ENCODE results near the gene CPXM2. TPM values are rescaled to one million over a fixed set of nuclear protein-coding genes. Genes with fewer than 3 reads are reported as not detected.

Gene CPXM2
- total and polyA plus RNA-seq, 2 donors (not counting 1 experiment from before 2014, with no cell fraction given), result 3.1 to 48.1 TPM

- H3K79me2 ChIP-seq (ENCODE audit: control insufficient read depth, insufficient read depth, low read length), result no peaks in the 10 kb centered on the region
- H3K4me3 ChIP-seq (replicated peaks in 1 of 4; ENCODE audit: control extremely low read depth in 1 of 4, insufficient read depth in 1 of 4, low read depth in 3 of 4, low read length in 4 of 4), result no peak overlapping the region
- no peak for DNase-seq (ENCODE audit: low read depth in 2 of 2)
- no peak overlapping the region for H3K27ac ChIP-seq (ENCODE audit: insufficient read depth, low read length)
- H3K9me3 ChIP-seq (ENCODE audit: control insufficient read depth, insufficient read depth, low read depth, low read length), result no peaks in the 10 kb centered on the region
- H3K4me2 ChIP-seq (ENCODE audit: extremely low read depth, insufficient read depth, low read length), result no peak overlapping the region
- no peaks in the 10 kb centered on the region for H3K36me3 ChIP-seq (ENCODE audit: control insufficient read depth, insufficient read depth, low read length)
- no peaks in the 10 kb centered on the region for H3K4me1 ChIP-seq (ENCODE audit: control insufficient read depth, extremely low read depth, insufficient read depth, low read length)
- H3K27me3 ChIP-seq (ENCODE audit: control insufficient read depth, insufficient read depth, low read length), result no peaks in the 10 kb centered on the region
- no peak overlapping the region for H3K9ac ChIP-seq (ENCODE audit: insufficient read depth, low read length)
- H2AFZ ChIP-seq (ENCODE audit: low read length), result no peak overlapping the region
- no peak for TF ChIP-seq CTCF (conservative IDR thresholded peaks at IDR 0.05 in 1 of 2, IDR thresholded peaks at IDR 0.05 in 1 of 2; ENCODE audit: low read depth in 1 of 2, low read length in 2 of 2)
- TF ChIP-seq EZH2 (IDR thresholded peaks at IDR 0.05; ENCODE audit: low read length, missing control alignments), result no peak
- H4K20me1 ChIP-seq (ENCODE audit: control insufficient read depth, extremely low read depth, insufficient read depth, low read length), result no peaks in the 10 kb centered on the region
Measured at GRCh38 chr10:123782549-123782948, 109.1 kb downstream of the CPXM2 start.

GRCh38 chr10:123781956-123782500 is 109.6 kb downstream of the CPXM2 start:
- TF ChIP-seq EZH2 (IDR thresholded peaks at IDR 0.05; ENCODE audit: low read length, missing control alignments) (no peak), CTCF (conservative IDR thresholded peaks at IDR 0.05 in 1 of 2, IDR thresholded peaks at IDR 0.05 in 1 of 2; ENCODE audit: low read depth in 1 of 2, low read length in 2 of 2) (no peak)
- DNase-seq (ENCODE audit: low read depth in 2 of 2), result no peak
- Histone ChIP-seq H2AFZ (ENCODE audit: low read length) (no peak overlapping the region), H3K27me3 (ENCODE audit: control insufficient read depth, insufficient read depth, low read length) (no peaks in the 10 kb centered on the region), H4K20me1 (ENCODE audit: control insufficient read depth, extremely low read depth, insufficient read depth, low read length) (no peaks in the 10 kb centered on the region), H3K9ac (ENCODE audit: insufficient read depth, low read length) (no peak overlapping the region), H3K36me3 (ENCODE audit: control insufficient read depth, insufficient read depth, low read length) (no peaks in the 10 kb centered on the region), H3K4me1 (ENCODE audit: control insufficient read depth, extremely low read depth, insufficient read depth, low read length) (no peaks in the 10 kb centered on the region), H3K4me2 (ENCODE audit: extremely low read depth, insufficient read depth, low read length) (no peak overlapping the region), H3K9me3 (ENCODE audit: control insufficient read depth, insufficient read depth, low read depth, low read length) (no peaks in the 10 kb centered on the region), H3K79me2 (ENCODE audit: control insufficient read depth, insufficient read depth, low read length) (no peaks in the 10 kb centered on the region), H3K4me3 (replicated peaks in 1 of 4; ENCODE audit: control extremely low read depth in 1 of 4, insufficient read depth in 1 of 4, low read depth in 3 of 4, low read length in 4 of 4) (no peak overlapping the region), H3K27ac (ENCODE audit: insufficient read depth, low read length) (no peak overlapping the region)

- Histone ChIP-seq H3K9ac (ENCODE audit: insufficient read depth, low read length) (no peak overlapping the region), H2AFZ (ENCODE audit: low read length) (no peak overlapping the region), H3K4me2 (ENCODE audit: extremely low read depth, insufficient read depth, low read length) (no peak overlapping the region), H3K79me2 (ENCODE audit: control insufficient read depth, insufficient read depth, low read length) (no peaks in the 10 kb centered on the region), H3K4me3 (replicated peaks in 1 of 4; ENCODE audit: control extremely low read depth in 1 of 4, insufficient read depth in 1 of 4, low read depth in 3 of 4, low read length in 4 of 4) (no peak overlapping the region), H4K20me1 (ENCODE audit: control insufficient read depth, extremely low read depth, insufficient read depth, low read length) (no peaks in the 10 kb centered on the region), H3K4me1 (ENCODE audit: control insufficient read depth, extremely low read depth, insufficient read depth, low read length) (no peaks in the 10 kb centered on the region), H3K27ac (ENCODE audit: insufficient read depth, low read length) (no peak overlapping the region), H3K9me3 (ENCODE audit: control insufficient read depth, insufficient read depth, low read depth, low read length) (no peaks in the 10 kb centered on the region), H3K36me3 (ENCODE audit: control insufficient read depth, insufficient read depth, low read length) (no peaks in the 10 kb centered on the region), H3K27me3 (ENCODE audit: control insufficient read depth, insufficient read depth, low read length) (no peaks in the 10 kb centered on the region)
- TF ChIP-seq EZH2 (IDR thresholded peaks at IDR 0.05; ENCODE audit: low read length, missing control alignments) (no peak), CTCF (conservative IDR thresholded peaks at IDR 0.05 in 1 of 2, IDR thresholded peaks at IDR 0.05 in 1 of 2; ENCODE audit: low read depth in 1 of 2, low read length in 2 of 2) (no peak)
- no peak for DNase-seq (ENCODE audit: low read depth in 2 of 2)
Measured at GRCh38 chr10:123781324-123781900, 110.2 kb downstream of the CPXM2 start.
